KMS-11 (cell line): Measurements from ENCODE around the gene CBFA2T2.

Experiments
- H2AFZ ChIP-seq: fragments of 200-600 bp; sonication (generic); 2 replicates; pipeline ENCODE4 v1.6.1; 2016; ENCODE audit warnings: antibody characterized with exemption, mixed run types, low read depth
- H3K27ac ChIP-seq: fragments of 200-600 bp; sonication (generic); 2 replicates; pipeline ENCODE4 v1.6.1; 2016; ENCODE audit warnings: mild to moderate bottlenecking, mixed run types
- H3K27me3 ChIP-seq: fragments of 200-600 bp; sonication (generic); 2 replicates; pipeline ENCODE4 v1.6.1; 2017; ENCODE audit warnings: mild to moderate bottlenecking, low read depth, mixed run types, moderate library complexity; ENCODE audit not compliant: insufficient read depth
- H3K36me3 ChIP-seq: fragments of 200-600 bp; sonication (generic); 2 replicates; pipeline ENCODE4 v1.6.1; 2017; ENCODE audit warnings: mild to moderate bottlenecking, mixed run types; ENCODE audit not compliant: insufficient read depth
- H3K4me1 ChIP-seq: fragments of 200-600 bp; sonication (generic); 2 replicates; pipeline ENCODE4 v1.6.1; 2016; ENCODE audit warnings: mild to moderate bottlenecking, low read depth, mixed run types; ENCODE audit not compliant: poor library complexity, severe bottlenecking
- H3K4me2 ChIP-seq: fragments of 200-600 bp; sonication (generic); 2 replicates; pipeline ENCODE4 v1.7.0; 2016; ENCODE audit warnings: mild to moderate bottlenecking, mixed run types
- H3K4me3 ChIP-seq: fragments of 200-600 bp; sonication (generic); IDR thresholded peaks from 2 replicates; pipeline ENCODE4 v1.6.1; 2017; ENCODE audit warnings: low read depth, low read length, mixed read lengths; ENCODE audit not compliant: insufficient read depth
- H3K79me2 ChIP-seq: fragments of 200-600 bp; sonication (generic); 2 replicates; pipeline ENCODE4 v1.6.1; 2016; ENCODE audit warnings: low read depth, mixed run types; ENCODE audit not compliant: insufficient read depth
- H3K9ac ChIP-seq: fragments of 200-600 bp; sonication (generic); 2 replicates; pipeline ENCODE4 v1.6.1; 2016; ENCODE audit warnings: mild to moderate bottlenecking, mixed run types
- H4K20me1 ChIP-seq: fragments of 200-600 bp; sonication (generic); 2 replicates; pipeline ENCODE4 v1.6.1; 2016; ENCODE audit warnings: mild to moderate bottlenecking, mixed run types; ENCODE audit not compliant: insufficient read depth
- CTCF ChIP-seq: fragments of 200-600 bp; sonication (generic); conservative IDR thresholded peaks from 2 replicates; pipeline ENCODE4 v1.6.1; 2017; ENCODE audit warnings: low read depth, mild to moderate bottlenecking, antibody characterized with exemption, low read length, moderate library complexity, mixed read lengths

CBFA2T2 gene

GRCh38 chr20:33566781-33567603 is 77.1 kb downstream of the CBFA2T2 start:
- H3K27ac ChIP-seq, result peak overlapping the region; percentile 95; the same call in 1 of the 2 replicates
- no peak for TF ChIP-seq CTCF
- H3K27me3 ChIP-seq, result no peaks in the 10 kb centered on the region
- no peak overlapping the region for H3K4me3 ChIP-seq
- peak overlapping the region; percentile 61; the same call in 1 of the 2 replicates for H3K9ac ChIP-seq
- no peaks in the 10 kb centered on the region for H3K36me3 ChIP-seq
- H3K4me1 ChIP-seq, result peaks cover 83% of the 10 kb centered on the region
- no peaks in the 10 kb centered on the region for H4K20me1 ChIP-seq
- no peak overlapping the region for H2AFZ ChIP-seq
- peak overlapping the region; percentile 94 for H3K4me2 ChIP-seq
- peaks cover 26% of the 10 kb centered on the region; the same call in 1 of the 2 replicates for H3K79me2 ChIP-seq

DNA sequence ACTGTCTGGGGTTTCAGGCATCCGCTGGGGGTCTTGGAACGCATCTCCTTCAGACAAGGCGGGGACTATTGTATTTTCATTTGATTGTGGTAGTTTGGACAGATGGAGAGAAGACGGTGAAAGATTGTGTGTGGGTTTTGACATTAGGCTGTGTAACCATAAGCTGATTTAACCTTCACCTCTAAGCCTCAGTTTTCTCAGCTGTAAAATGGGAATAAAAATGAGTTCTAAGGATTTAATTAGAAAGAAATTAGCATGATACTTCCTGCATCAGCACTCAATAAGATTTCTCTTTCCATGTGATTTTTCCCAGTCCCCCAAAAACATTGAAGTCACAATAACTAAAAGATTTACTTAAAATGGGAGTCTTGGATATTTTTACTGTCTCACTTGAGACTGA is 78.1 kb downstream of the CBFA2T2 start:
- Histone ChIP-seq H3K27ac (peak overlapping the region; percentile 95), H3K36me3 (no peaks in the 10 kb centered on the region), H3K9ac (peak overlapping the region; percentile 61; the same call in 1 of the 2 replicates), H3K27me3 (no peaks in the 10 kb centered on the region), H3K4me2 (peak overlapping the region; percentile 94), H3K4me3 (no peak overlapping the region), H3K4me1 (peaks cover 83% of the 10 kb centered on the region), H3K79me2 (peaks cover 30% of the 10 kb centered on the region; the same call in 1 of the 2 replicates), H2AFZ (peak overlapping the region; percentile 21; the same call in 1 of the 2 replicates), H4K20me1 (no peaks in the 10 kb centered on the region)
- no peak for TF ChIP-seq CTCF

GRCh38 chr20:33568378-33568777 is 78.5 kb downstream of the CBFA2T2 start:
- no peaks in the 10 kb centered on the region for H3K36me3 ChIP-seq
- H3K27me3 ChIP-seq, result no peaks in the 10 kb centered on the region
- no peak for TF ChIP-seq CTCF
- H3K4me2 ChIP-seq, result peak overlapping the region; percentile 97
- peaks cover 30% of the 10 kb centered on the region; the same call in 1 of the 2 replicates for H3K79me2 ChIP-seq
- H3K27ac ChIP-seq, result peak overlapping the region; percentile 95
- no peak overlapping the region for H3K4me3 ChIP-seq
- no peaks in the 10 kb centered on the region for H4K20me1 ChIP-seq
- peaks cover 84% of the 10 kb centered on the region for H3K4me1 ChIP-seq
- H3K9ac ChIP-seq, result peak overlapping the region; percentile 61; the same call in 1 of the 2 replicates
- H2AFZ ChIP-seq, result peak overlapping the region; percentile 21; the same call in 1 of the 2 replicates

DNA sequence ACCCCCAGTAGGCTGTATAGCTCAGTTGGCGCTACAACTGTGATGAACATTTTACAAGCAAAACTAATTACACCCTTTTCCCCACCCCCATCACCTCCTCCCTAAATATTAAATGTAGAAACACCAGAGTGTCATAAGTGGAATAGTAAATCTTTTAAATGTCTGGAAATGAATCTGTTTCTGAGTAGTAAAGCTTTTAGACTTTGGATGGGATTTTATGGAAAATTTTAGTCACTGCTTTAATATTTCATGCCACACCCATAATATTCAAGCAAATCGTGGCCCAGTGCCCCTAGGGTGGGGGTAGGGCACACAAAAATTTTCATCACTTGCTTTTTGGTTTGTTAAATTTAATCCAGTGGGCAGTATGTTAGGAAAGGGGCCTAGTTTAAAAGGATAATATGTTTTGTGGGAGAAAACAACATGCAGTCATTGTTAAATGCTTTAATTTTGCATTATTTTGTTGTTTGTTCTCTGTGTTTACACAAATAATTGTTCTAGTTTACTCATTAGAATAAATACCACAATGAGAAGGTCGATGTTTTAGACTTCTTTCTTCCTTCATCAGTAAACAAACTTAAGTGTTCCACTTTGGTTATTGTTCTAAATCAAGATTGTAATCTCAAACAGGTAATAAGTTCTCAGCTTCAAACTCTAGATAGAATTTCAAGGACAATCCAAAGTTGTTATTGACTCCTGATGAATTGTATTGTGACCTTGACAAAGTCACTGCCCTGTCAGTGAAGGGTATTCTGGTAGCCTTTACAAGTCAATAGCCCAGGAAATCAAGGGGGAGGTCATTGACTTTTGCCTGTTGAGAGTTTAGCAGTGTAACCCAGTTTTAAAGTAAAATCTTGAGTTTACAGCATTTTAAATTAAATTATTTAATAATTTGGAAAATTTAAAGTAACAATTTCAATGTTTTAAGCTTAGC is 79.2 kb downstream of the CBFA2T2 start:
- TF ChIP-seq CTCF, result no peak
- peak overlapping the region; percentile 97 for H3K4me2 ChIP-seq
- no peaks in the 10 kb centered on the region for H3K27me3 ChIP-seq
- H3K4me1 ChIP-seq, result peaks cover 80% of the 10 kb centered on the region
- H3K4me3 ChIP-seq, result no peak overlapping the region
- H4K20me1 ChIP-seq, result no peaks in the 10 kb centered on the region
- H3K27ac ChIP-seq, result peak overlapping the region; percentile 95
- no peak overlapping the region for H2AFZ ChIP-seq
- H3K9ac ChIP-seq, result peak overlapping the region; percentile 61
- H3K36me3 ChIP-seq, result no peaks in the 10 kb centered on the region
- peaks cover 30% of the 10 kb centered on the region; the same call in 1 of the 2 replicates for H3K79me2 ChIP-seq
